Measurements from ENCODE around the gene TTC4. TPM values are rescaled to one million over a fixed set of nuclear protein-coding genes. Genes with fewer than 3 reads are reported as not detected.
A peak's percentile ranks its signal among the peaks of the same experiment; 100 is the strongest.

The TTC4 gene
- total RNA-seq, 1 donor from 2014 or later = 20.6 TPM

GRCh38 chr1:54748094-54748835 lies 32.6 kb downstream of the TTC4 start:
- Histone ChIP-seq H3K36me3 (peaks cover 3 to 11% of the 10 kb centered on the region in 2 donors), H3K27me3 (no peaks in the 10 kb centered on the region), H3K4me1 (no peaks in the 10 kb centered on the region), H3K9me3 (no peaks in the 10 kb centered on the region), H3K4me3 (no peak overlapping the region), H3K27ac (no peak overlapping the region)
- peak in 1 of 2 donors; percentile 56 for DNase-seq (ENCODE audit: low spot score in 2 of 2)
- TF ChIP-seq CTCF (IDR thresholded peaks at IDR 0.05) = no peak
- intact Hi-C loops (cut with DNase I) = no loop called here

GRCh38 chr1:54750596-54750995 lies 34.9 kb downstream of the TTC4 start:
- Histone ChIP-seq H3K27me3 (no peaks in the 10 kb centered on the region), H3K36me3 (no peaks in the 10 kb centered on the region), H3K9me3 (no peaks in the 10 kb centered on the region), H3K4me1 (no peaks in the 10 kb centered on the region), H3K4me3 (no peak overlapping the region), H3K27ac (no peak overlapping the region)
- no peak for TF ChIP-seq CTCF (IDR thresholded peaks at IDR 0.05)
- intact Hi-C loops (cut with DNase I) = no loop called here
- DNase-seq (ENCODE audit: low spot score in 2 of 2) = no peak

- Histone ChIP-seq H3K4me3 (no peak overlapping the region), H3K27me3 (no peaks in the 10 kb centered on the region), H3K9me3 (no peaks in the 10 kb centered on the region), H3K27ac (no peak overlapping the region), H3K4me1 (no peaks in the 10 kb centered on the region), H3K36me3 (peaks cover 0 to 6% of the 10 kb centered on the region in 2 donors)
- no peak for DNase-seq (ENCODE audit: low spot score in 2 of 2)
- no peak for TF ChIP-seq CTCF (IDR thresholded peaks at IDR 0.05)
- intact Hi-C loops (cut with DNase I) = no loop called here
These were observed 35.8 kb downstream of the TTC4 start for GRCh38 chr1:54751426-54751825.

- no peak for DNase-seq (ENCODE audit: low spot score in 2 of 2)
- intact Hi-C loops (cut with DNase I) = no loop called here
These were observed 38.4 kb downstream of the TTC4 start for GRCh38 chr1:54754045-54754444.

GRCh38 chr1:54754486-54755285 lies 39.0 kb downstream of the TTC4 start:
- H3K27me3 ChIP-seq = no peaks in the 10 kb centered on the region
- H3K4me1 ChIP-seq = no peaks in the 10 kb centered on the region
- H3K36me3 ChIP-seq = peaks cover 13 to 28% of the 10 kb centered on the region in 2 donors
- H3K4me3 ChIP-seq = no peak overlapping the region
- no peak for DNase-seq (ENCODE audit: low spot score in 2 of 2)
- no peak for TF ChIP-seq CTCF (IDR thresholded peaks at IDR 0.05)
- intact Hi-C loops (cut with DNase I) = no loop called here
- H3K9me3 ChIP-seq = no peaks in the 10 kb centered on the region
- no peak overlapping the region for H3K27ac ChIP-seq

More at GRCh38 chr1:54754045-54754444, 38.4 kb downstream of the TTC4 start:
- H3K27me3 ChIP-seq = no peaks in the 10 kb centered on the region
- H3K27ac ChIP-seq = no peak overlapping the region
- peaks cover 13 to 28% of the 10 kb centered on the region in 2 donors for H3K36me3 ChIP-seq
- TF ChIP-seq CTCF (IDR thresholded peaks at IDR 0.05) = no peak
- H3K9me3 ChIP-seq = no peaks in the 10 kb centered on the region
- no peak overlapping the region for H3K4me3 ChIP-seq
- H3K4me1 ChIP-seq = no peaks in the 10 kb centered on the region

All from ascending aorta (tissue), 2 donors.